ENCODE measurements around the gene S100PBP. TPM values are rescaled to one million over a fixed set of nuclear protein-coding genes. Genes with fewer than 3 reads are reported as not detected.

The S100PBP gene
- total and polyA plus RNA-seq, 2 of the 4 experiments (the other 2 are of a cell fraction), result 13.9 to 20.3 TPM

DNA sequence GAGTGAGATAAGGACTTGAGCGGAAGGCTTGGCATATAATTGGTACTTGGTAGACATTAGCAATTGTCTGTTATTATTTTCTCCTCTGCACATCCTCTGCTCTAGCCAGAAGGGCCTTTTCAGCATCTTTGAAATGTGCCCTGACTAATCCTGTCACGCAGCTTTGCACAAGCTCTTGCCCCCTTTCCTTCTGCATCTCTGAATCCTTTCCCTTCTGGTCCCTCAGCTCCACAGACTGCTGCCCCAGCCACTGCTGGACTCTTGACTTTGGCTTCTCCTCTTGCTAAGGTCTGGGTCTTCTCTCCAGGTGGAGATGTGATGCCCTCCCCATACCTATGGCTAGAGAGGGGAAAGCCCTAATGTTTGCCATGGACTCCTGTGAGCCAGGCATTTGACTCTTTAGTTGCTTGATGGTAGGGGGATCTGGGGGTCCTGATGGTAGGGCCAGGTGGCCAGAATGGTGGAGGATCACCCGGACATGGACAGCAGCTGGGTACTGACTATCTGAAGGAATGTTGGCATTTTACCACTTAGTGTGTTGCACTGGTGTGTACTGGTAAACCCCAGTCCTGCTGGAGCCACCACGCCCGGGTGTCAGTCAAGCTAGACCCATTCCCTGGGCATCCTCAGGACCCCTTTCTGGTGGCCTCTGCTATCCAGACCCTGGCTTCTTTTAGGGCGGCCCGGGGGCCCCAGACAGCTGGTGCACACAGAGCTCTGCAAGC is 73.2 kb downstream of the S100PBP start:
- dilution Hi-C loops (cut with HindIII; ENCODE audit: low sequenced_read_pairs, unreplicated experiment), result no loop called here
- DNase-seq (no peak), ATAC-seq (ENCODE audit: low read depth) (no peak)
- Histone ChIP-seq H3K56ac (ENCODE audit: extremely low read depth, insufficient read depth, low read length) (no peak overlapping the region), H4K91ac (ENCODE audit: insufficient read depth, low read depth, low read length) (no peak overlapping the region), H2AFZ (replicated peaks; ENCODE audit: low read length, poor library complexity) (no peak overlapping the region), H4K20me1 (ENCODE audit: insufficient read depth, low read length) (peaks cover 3% of the 10 kb centered on the region; the same call in 1 of the 2 replicates), H3K4me3 (ENCODE audit: insufficient read depth, low read depth, low read length) (no peak overlapping the region), H3K36me3 (ENCODE audit: control insufficient read depth, insufficient read depth, low read length) (no peaks in the 10 kb centered on the region; the same call in 1 of the 2 replicates), H3K23ac (ENCODE audit: low read depth, low read length) (no peak overlapping the region), H2BK5ac (ENCODE audit: low read depth, low read length, poor library complexity, severe bottlenecking) (no peak overlapping the region), H3K4me2 (ENCODE audit: low read depth, low read length) (no peak overlapping the region), H4K8ac (ENCODE audit: low read depth in 2 of 2, low read length in 2 of 2) (no peak overlapping the region), H4K5ac (ENCODE audit: low read depth, low read length) (no peak overlapping the region), H3K18ac (ENCODE audit: low read depth, low read length) (no peak overlapping the region), H2BK120ac (ENCODE audit: low read depth, low read length) (no peak overlapping the region), H2AK9ac (replicated peaks; ENCODE audit: low read depth, low read length, poor library complexity) (peak overlapping the region; percentile 16), H2BK20ac (ENCODE audit: low read depth, low read length) (no peak overlapping the region), H2BK15ac (ENCODE audit: low read depth, low read length) (no peak overlapping the region), H3K9me1 (ENCODE audit: insufficient read depth, low read length) (peaks cover 4% of the 10 kb centered on the region; the same call in 1 of the 2 replicates), H3K79me1 (ENCODE audit: low read depth in 1 of 2, low read length in 2 of 2) (no peaks in the 10 kb centered on the region), H3K4me1 (ENCODE audit: control insufficient read depth, insufficient read depth, low read length) (no peaks in the 10 kb centered on the region; the same call in 1 of the 2 replicates), H3K27ac (ENCODE audit: insufficient read depth, low read length) (no peak overlapping the region), H2AK5ac (ENCODE audit: low read depth, low read length) (no peak overlapping the region), H3K27me3 (ENCODE audit: control insufficient read depth, insufficient read depth, low read length) (peaks cover 49% of the 10 kb centered on the region), H3K4ac (ENCODE audit: low read depth, low read length) (no peak overlapping the region), H3K9ac (ENCODE audit: low read depth, low read length) (no peak overlapping the region), H3K9me3 (ENCODE audit: control insufficient read depth, insufficient read depth, low read length) (peaks cover 2% of the 10 kb centered on the region; the same call in 1 of the 2 replicates), H3K14ac (replicated peaks; ENCODE audit: low read depth, low read length) (no peak overlapping the region)
- ChIA-PET CTCF (interaction anchor here (1.6 kb wide), 1 partner anchor 14 kb away, joined by 4 read pairs; no protein-coding TSS in a partner anchor), POLR2A (ENCODE audit: unreplicated experiment) (no interaction called here)
- no TSS peak for BruUV-seq (replicated peaks)
- WGBS, 2 experiments (ENCODE audit: extremely low coverage in 2 of 2, insufficient read length in 1 of 2), result 50% methylated on average over 1 of the region's 7 CpGs; no CpG with 5 or more reads in 1 of the 2 experiments
- intact Hi-C loops (cut with micrococcal nuclease), result no loop called here
- in situ Hi-C loops (cut with MboI; ENCODE audit: low sequenced_read_pairs), result no loop called here
- TF ChIP-seq POLR2A (IDR thresholded peaks at IDR 0.05; ENCODE audit: low read depth, low read length), result no peak
